Measurements from ENCODE around the gene HMOX2. TPM values are rescaled to one million over a fixed set of nuclear protein-coding genes. Genes with fewer than 3 reads are reported as not detected.

Gene HMOX2
- total and polyA plus RNA-seq, 3 donors from 2014 or later: 67.3 to 216 (median 92.0) TPM

DNA sequence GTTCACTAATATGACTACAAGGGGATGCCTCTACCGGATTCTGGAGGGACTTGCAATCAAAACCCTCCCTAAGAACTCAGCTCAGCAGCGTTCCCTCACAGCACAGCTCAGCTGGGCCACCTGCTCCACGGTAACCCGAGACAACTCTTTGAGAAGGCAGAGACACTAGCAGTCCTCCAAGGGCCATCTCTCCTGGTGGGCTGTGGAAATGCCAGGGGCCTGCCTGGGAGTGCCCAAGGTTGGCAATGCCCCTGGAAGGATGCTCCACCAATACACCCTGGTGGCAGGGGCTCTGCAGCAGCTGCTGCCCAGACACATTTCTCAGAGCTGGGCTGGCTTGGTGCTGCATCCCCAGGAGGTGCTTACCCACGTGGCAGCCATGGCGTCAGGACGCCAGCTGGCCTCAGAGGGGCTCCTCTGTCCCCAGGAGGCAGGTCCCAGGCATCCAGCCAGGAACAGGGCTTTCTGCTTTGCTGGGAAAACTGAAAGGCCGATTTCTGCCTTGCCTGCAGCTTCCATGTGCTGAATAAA lies 45.9 kb downstream of the HMOX2 start:
- Histone ChIP-seq H3K27me3 (no peaks in the 10 kb centered on the region), H3K9me3 (no peaks in the 10 kb centered on the region), H3K36me3 (ENCODE audit: low read depth, missing control alignments) (no peaks in the 10 kb centered on the region), H3K4me1 (peaks cover 16% of the 10 kb centered on the region), H3K27ac (peak overlapping the region in 1 of 2 donors; percentile 70), H3K4me3 (no peak overlapping the region)
- 58 to 61% methylated on average over 2 to 8 of the region's 8 CpGs for WGBS, 2 donors
- DNase-seq: no peak
- intact Hi-C loops (cut with DNase I; ENCODE audit: low total_unique reads): no loop called here
- no peak for TF ChIP-seq POLR2A (IDR thresholded peaks at IDR 0.05)
- TF ChIP-seq, protein P1, sequence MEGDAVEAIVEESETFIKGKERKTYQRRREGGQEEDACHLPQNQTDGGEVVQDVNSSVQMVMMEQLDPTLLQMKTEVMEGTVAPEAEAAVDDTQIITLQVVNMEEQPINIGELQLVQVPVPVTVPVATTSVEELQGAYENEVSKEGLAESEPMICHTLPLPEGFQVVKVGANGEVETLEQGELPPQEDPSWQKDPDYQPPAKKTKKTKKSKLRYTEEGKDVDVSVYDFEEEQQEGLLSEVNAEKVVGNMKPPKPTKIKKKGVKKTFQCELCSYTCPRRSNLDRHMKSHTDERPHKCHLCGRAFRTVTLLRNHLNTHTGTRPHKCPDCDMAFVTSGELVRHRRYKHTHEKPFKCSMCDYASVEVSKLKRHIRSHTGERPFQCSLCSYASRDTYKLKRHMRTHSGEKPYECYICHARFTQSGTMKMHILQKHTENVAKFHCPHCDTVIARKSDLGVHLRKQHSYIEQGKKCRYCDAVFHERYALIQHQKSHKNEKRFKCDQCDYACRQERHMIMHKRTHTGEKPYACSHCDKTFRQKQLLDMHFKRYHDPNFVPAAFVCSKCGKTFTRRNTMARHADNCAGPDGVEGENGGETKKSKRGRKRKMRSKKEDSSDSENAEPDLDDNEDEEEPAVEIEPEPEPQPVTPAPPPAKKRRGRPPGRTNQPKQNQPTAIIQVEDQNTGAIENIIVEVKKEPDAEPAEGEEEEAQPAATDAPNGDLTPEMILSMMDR (IDR thresholded peaks at IDR 0.05): no peak

DNA sequence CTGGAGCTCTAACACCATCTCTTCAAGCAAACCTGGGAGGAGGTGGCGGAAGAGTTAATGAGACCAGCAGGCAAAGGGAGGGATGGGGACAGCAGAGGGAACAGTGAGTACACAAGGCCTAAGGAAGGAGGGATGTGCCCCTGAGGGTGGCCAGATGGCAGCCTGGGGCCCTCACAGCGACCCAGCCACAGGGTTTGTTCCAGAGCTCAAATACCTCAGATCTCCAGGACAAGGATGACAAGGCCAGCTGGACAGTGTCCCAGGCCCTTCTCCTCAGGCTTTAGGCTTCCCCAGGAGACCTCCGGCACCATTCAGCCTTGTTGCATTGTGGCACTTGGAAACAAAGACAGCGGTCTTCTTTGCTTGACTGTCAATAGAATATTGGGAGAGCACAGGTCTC lies 47.5 kb downstream of the HMOX2 start:
- Histone ChIP-seq H3K36me3 (ENCODE audit: low read depth, missing control alignments) (no peaks in the 10 kb centered on the region), H3K4me3 (no peak overlapping the region), H3K27me3 (no peaks in the 10 kb centered on the region), H3K9me3 (no peaks in the 10 kb centered on the region), H3K27ac (peak overlapping the region in 1 of 2 donors; percentile 70), H3K4me1 (peaks cover 16% of the 10 kb centered on the region)
- intact Hi-C loops (cut with DNase I; ENCODE audit: low total_unique reads): no loop called here
- no peak for TF ChIP-seq POLR2A (IDR thresholded peaks at IDR 0.05)
- TF ChIP-seq, protein P1 (IDR thresholded peaks at IDR 0.05): no peak
- DNase-seq: no peak
- WGBS, 2 donors: 89 to 96% methylated on average over 4 of the region's 4 CpGs

DNA sequence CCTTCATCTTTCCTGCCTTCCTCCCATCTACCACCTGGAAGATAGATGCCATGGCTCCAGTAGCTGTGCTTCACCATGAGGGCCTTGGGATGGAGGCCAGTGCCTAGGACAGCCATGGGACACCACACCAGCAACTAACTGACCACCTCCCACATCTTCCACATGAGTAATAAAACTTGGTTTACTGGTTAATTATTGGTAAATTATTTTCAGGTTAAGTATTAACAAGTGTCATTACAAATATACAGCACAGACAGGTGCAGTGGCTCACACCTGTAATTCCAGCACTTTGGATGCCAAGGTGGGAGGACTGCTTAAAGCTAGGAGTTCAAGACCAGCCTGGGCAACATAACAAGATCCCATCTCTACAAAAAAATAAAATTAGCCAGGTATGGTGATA lies 48.4 kb downstream of the HMOX2 start:
- Histone ChIP-seq H3K9me3 (no peaks in the 10 kb centered on the region), H3K4me3 (no peak overlapping the region), H3K4me1 (peaks cover 20% of the 10 kb centered on the region), H3K36me3 (ENCODE audit: low read depth, missing control alignments) (no peaks in the 10 kb centered on the region), H3K27me3 (no peaks in the 10 kb centered on the region), H3K27ac (peak overlapping the region in 1 of 2 donors; percentile 25)
- intact Hi-C loops (cut with DNase I; ENCODE audit: low total_unique reads): no loop called here
- no peak for TF ChIP-seq POLR2A (IDR thresholded peaks at IDR 0.05)
- TF ChIP-seq, protein P1 (IDR thresholded peaks at IDR 0.05): no peak
- no peak for DNase-seq

DNA sequence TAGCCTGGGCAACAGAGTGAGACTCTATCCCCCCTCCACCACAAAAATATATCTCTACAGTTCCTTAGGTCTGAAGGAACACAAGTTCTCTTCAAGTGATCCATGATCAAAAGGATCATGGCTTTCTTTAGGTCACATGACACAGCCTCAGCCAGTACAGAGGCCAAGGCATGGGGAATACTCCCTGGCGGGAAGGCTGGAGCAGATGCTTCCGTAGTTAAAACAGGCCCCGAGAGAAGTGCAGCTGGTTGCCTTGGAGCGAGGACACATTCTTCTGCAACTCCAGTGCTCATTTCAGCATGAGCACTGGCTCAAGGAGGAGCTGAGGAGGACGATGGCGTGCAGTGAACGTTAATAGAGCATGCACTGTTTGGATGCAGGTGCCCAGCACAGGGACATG lies 48.9 kb downstream of the HMOX2 start:
- Histone ChIP-seq H3K9me3 (no peaks in the 10 kb centered on the region), H3K27ac (peak overlapping the region in 1 of 2 donors; percentile 25), H3K4me3 (no peak overlapping the region), H3K36me3 (ENCODE audit: low read depth, missing control alignments) (no peaks in the 10 kb centered on the region), H3K27me3 (no peaks in the 10 kb centered on the region), H3K4me1 (peaks cover 20% of the 10 kb centered on the region)
- TF ChIP-seq POLR2A (IDR thresholded peaks at IDR 0.05): no peak
- TF ChIP-seq, protein P1 (IDR thresholded peaks at IDR 0.05): no peak
- intact Hi-C loops (cut with DNase I; ENCODE audit: low total_unique reads): no loop called here
- WGBS, 2 donors: 61 to 65% methylated on average over 7 of the region's 7 CpGs
- DNase-seq: no peak

DNA sequence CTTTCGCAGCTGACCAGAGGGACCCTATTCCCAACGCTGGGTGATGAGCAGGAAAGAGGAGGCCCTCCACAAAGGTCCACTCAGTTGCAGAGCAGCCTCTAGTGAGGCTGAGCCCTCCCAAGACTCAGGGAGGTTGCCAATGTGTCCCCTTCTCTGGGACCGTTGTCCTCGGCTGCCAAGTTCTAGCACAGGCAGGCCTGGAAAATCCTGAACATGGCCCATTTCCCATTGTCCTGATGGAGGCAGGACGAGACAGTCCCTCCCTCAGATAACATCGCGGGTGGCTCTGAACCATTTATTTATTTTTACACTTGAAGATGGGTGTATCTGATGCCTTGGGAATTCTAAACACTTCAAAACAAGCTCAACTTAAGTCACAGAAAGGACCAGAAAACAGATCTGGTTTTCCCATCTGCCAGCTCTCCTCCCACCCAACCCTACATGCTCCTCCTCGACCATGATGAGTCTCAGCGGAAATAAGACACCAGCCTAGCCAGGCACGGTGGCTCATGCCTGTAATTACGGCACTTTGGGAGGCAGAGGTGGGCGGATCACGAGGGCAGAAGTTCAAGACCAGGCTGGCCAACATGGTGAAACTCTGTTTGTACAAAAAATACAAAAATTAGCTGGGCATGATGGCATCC lies 49.6 kb downstream of the HMOX2 start:
- peaks cover 20% of the 10 kb centered on the region for H3K4me1 ChIP-seq
- no peak for DNase-seq
- no peak overlapping the region for H3K4me3 ChIP-seq
- H3K27me3 ChIP-seq: no peaks in the 10 kb centered on the region
- WGBS, 2 donors: 70 to 79% methylated on average over 11 to 13 of the region's 13 CpGs
- H3K9me3 ChIP-seq: no peaks in the 10 kb centered on the region
- H3K36me3 ChIP-seq (ENCODE audit: low read depth, missing control alignments): no peaks in the 10 kb centered on the region
- no peak for TF ChIP-seq POLR2A (IDR thresholded peaks at IDR 0.05)
- TF ChIP-seq, protein P1 (IDR thresholded peaks at IDR 0.05): no peak
- intact Hi-C loops (cut with DNase I; ENCODE audit: low total_unique reads): no loop called here
- peak overlapping the region in 1 of 2 donors; percentile 56 for H3K27ac ChIP-seq
